ENCODE measurements around the gene EPB41L4A. TPM values are rescaled to one million over a fixed set of nuclear protein-coding genes. Genes with fewer than 3 reads are reported as not detected.
A peak's percentile ranks its signal among the peaks of the same experiment; 100 is the strongest.

The EPB41L4A gene
- total RNA-seq, 1 donor from 2014 or later: 20.5 TPM

GRCh38 chr5:112329419-112330090 lies 89.5 kb downstream of the EPB41L4A start:
- no peak for ATAC-seq (ENCODE audit: poor library complexity)
- no peak for DNase-seq
- intact Hi-C loops (cut with DNase I): no loop called here

- DNase-seq: no peak
- intact Hi-C loops (cut with DNase I): no loop called here
- ATAC-seq (ENCODE audit: poor library complexity): no peak
These were observed 95.9 kb downstream of the EPB41L4A start for GRCh38 chr5:112323166-112323565.

GRCh38 chr5:112320408-112320807 lies 98.7 kb downstream of the EPB41L4A start:
- no peak for ATAC-seq (ENCODE audit: poor library complexity)
- intact Hi-C loops (cut with DNase I): no loop called here
- no peak for DNase-seq

GRCh38 chr5:112318346-112318745 lies 100.7 kb downstream of the EPB41L4A start:
- ATAC-seq (ENCODE audit: poor library complexity) (no peak), DNase-seq (no peak)
- intact Hi-C loops (cut with DNase I): no loop called here

GRCh38 chr5:112317866-112318265 lies 101.2 kb downstream of the EPB41L4A start:
- DNase-seq (no peak), ATAC-seq (ENCODE audit: poor library complexity) (no peak)
- intact Hi-C loops (cut with DNase I): no loop called here

- DNase-seq (no peak), ATAC-seq (ENCODE audit: poor library complexity) (no peak)
- intact Hi-C loops (cut with DNase I): no loop called here
These were observed 102.3 kb downstream of the EPB41L4A start for GRCh38 chr5:112316731-112317130.

- no peak for DNase-seq
- no peak for ATAC-seq (ENCODE audit: poor library complexity)
- intact Hi-C loops (cut with DNase I): no loop called here
These were observed 103.1 kb downstream of the EPB41L4A start for GRCh38 chr5:112316006-112316405.

- peak; percentile 63 for ATAC-seq (ENCODE audit: poor library complexity)
- DNase-seq: no peak
- intact Hi-C loops (cut with DNase I): no loop called here
These were observed 106.5 kb downstream of the EPB41L4A start for GRCh38 chr5:112312295-112313275.

GRCh38 chr5:112310746-112311145 lies 108.3 kb downstream of the EPB41L4A start:
- no peak for DNase-seq
- no peak for ATAC-seq (ENCODE audit: poor library complexity)
- intact Hi-C loops (cut with DNase I): no loop called here

- DNase-seq: no peak
- no peak for ATAC-seq (ENCODE audit: poor library complexity)
- intact Hi-C loops (cut with DNase I): no loop called here
These were observed 110.5 kb downstream of the EPB41L4A start for GRCh38 chr5:112308608-112309007.

GRCh38 chr5:112306956-112307355 lies 112.1 kb downstream of the EPB41L4A start:
- no peak for ATAC-seq (ENCODE audit: poor library complexity)

GRCh38 chr5:112304743-112305142 lies 114.3 kb downstream of the EPB41L4A start:
- DNase-seq: no peak
- no peak for ATAC-seq (ENCODE audit: poor library complexity)
- intact Hi-C loops (cut with DNase I): no loop called here

More at GRCh38 chr5:112306956-112307355, 112.1 kb downstream of the EPB41L4A start:
- no peak for DNase-seq
- intact Hi-C loops (cut with DNase I): no loop called here

GRCh38 chr5:112303685-112304084 lies 115.4 kb downstream of the EPB41L4A start:
- intact Hi-C loops (cut with DNase I): no loop called here
- ATAC-seq (ENCODE audit: poor library complexity): no peak
- DNase-seq: no peak

- ATAC-seq (ENCODE audit: poor library complexity) (peak; percentile 49), DNase-seq (no peak)
- intact Hi-C loops (cut with DNase I): no loop called here
These were observed 125.0 kb downstream of the EPB41L4A start for GRCh38 chr5:112294126-112294525.

- ATAC-seq (ENCODE audit: poor library complexity) (peak; percentile 77), DNase-seq (no peak)
- intact Hi-C loops (cut with DNase I): no loop called here
These were observed 125.5 kb downstream of the EPB41L4A start for GRCh38 chr5:112293587-112293986.

- no peak for ATAC-seq (ENCODE audit: poor library complexity)
- DNase-seq: no peak
- intact Hi-C loops (cut with DNase I): no loop called here
These were observed 128.4 kb downstream of the EPB41L4A start for GRCh38 chr5:112290691-112291090.

- no peak for DNase-seq
- intact Hi-C loops (cut with DNase I): no loop called here
These were observed 129.6 kb downstream of the EPB41L4A start for GRCh38 chr5:112289465-112289864.

GRCh38 chr5:112283943-112284929 lies 134.8 kb downstream of the EPB41L4A start:
- ATAC-seq (ENCODE audit: poor library complexity) (peak; percentile 51), DNase-seq (no peak)
- intact Hi-C loops (cut with DNase I): no loop called here

More at GRCh38 chr5:112289465-112289864, 129.6 kb downstream of the EPB41L4A start:
- no peak for ATAC-seq (ENCODE audit: poor library complexity)

All from Right ventricle myocardium superior (tissue), 1 donor.